SK-N-SH treated with all-trans-retinoic acid at 6 μM for 48 hours (cell line): ENCODE data around the gene CYP39A1.

Experiments
- ATAC-seq: fragments of 200-7000 bp; cut with Tn5 transposase; 3 replicates; pipeline ENCODE4 v1.9.1; 2020; ENCODE audit warnings: mild to moderate bottlenecking, moderate library complexity
- ARNTL ChIP-seq: fragments of 450-650 bp; formaldehyde crosslinking; IDR thresholded peaks from 2 replicates; pipeline ENCODE4 v1.5.0; 2020; ENCODE audit warnings: low read depth, mild to moderate bottlenecking, moderate library complexity, borderline replicate concordance
- BACH2 ChIP-seq: fragments of 250-450 bp; sonication (Bioruptor Pico); IDR thresholded peaks from 2 replicates; pipeline ENCODE4 v1.9.0; 2021; ENCODE audit warnings: mild to moderate bottlenecking, borderline replicate concordance
- CREB5 ChIP-seq: fragments of 250-450 bp; sonication (Bioruptor Pico); IDR thresholded peaks from 2 replicates; pipeline ENCODE4 v1.5.1; 2020; ENCODE audit warnings: low read depth, mild to moderate bottlenecking, moderate library complexity
- CSRNP3 ChIP-seq: fragments of 250-450 bp; sonication (Bioruptor Pico); IDR thresholded peaks from 2 replicates; pipeline ENCODE4 v1.5.1; 2021; ENCODE audit warnings: mild to moderate bottlenecking, moderate library complexity
- ESRRG ChIP-seq: fragments of 250-450 bp; sonication (Bioruptor Pico); IDR thresholded peaks from 2 replicates; pipeline ENCODE4 v1.6.1; 2021; ENCODE audit warnings: mild to moderate bottlenecking
- GLIS3 ChIP-seq: fragments of 250-450 bp; sonication (Bioruptor Pico); IDR thresholded peaks from 2 replicates; pipeline ENCODE4 v1.5.0; 2020; ENCODE audit warnings: mild to moderate bottlenecking, moderate library complexity
- ISL1 ChIP-seq: fragments of 250-450 bp; sonication (Bioruptor Pico); IDR thresholded peaks from 2 replicates; pipeline ENCODE4 v2.1.2; 2022; ENCODE audit warnings: mild to moderate bottlenecking, moderate library complexity
- OSR1 ChIP-seq: fragments of 250-450 bp; sonication (Bioruptor Pico); IDR thresholded peaks from 2 replicates; pipeline ENCODE4 v1.8.0; 2022; ENCODE audit warnings: moderate library complexity, mild to moderate bottlenecking, inconsistent platforms
- PPARA ChIP-seq: fragments of 250-450 bp; sonication (Bioruptor Pico); IDR thresholded peaks from 2 replicates; pipeline ENCODE4 v1.5.0; 2020; ENCODE audit warnings: mild to moderate bottlenecking, borderline replicate concordance
- RARB ChIP-seq: fragments of 250-450 bp; sonication (Bioruptor Pico); IDR thresholded peaks from 2 replicates; pipeline ENCODE4 v1.8.0; 2021; ENCODE audit warnings: mild to moderate bottlenecking, moderate library complexity
- SNAI2 ChIP-seq: fragments of 250-450 bp; sonication (Bioruptor Pico); IDR thresholded peaks from 2 replicates; pipeline ENCODE4 v1.5.0; 2020; ENCODE audit warnings: mild to moderate bottlenecking, moderate library complexity
- TCF4 ChIP-seq: fragments of 250-450 bp; sonication (Bioruptor Pico); IDR thresholded peaks from 2 replicates; pipeline ENCODE4 v1.8.0; 2021; ENCODE audit warnings: mild to moderate bottlenecking, moderate library complexity, borderline replicate concordance
- TOX ChIP-seq: fragments of 250-450 bp; sonication (Bioruptor Pico); IDR thresholded peaks from 2 replicates; pipeline ENCODE4 v1.8.0; 2021; ENCODE audit warnings: mild to moderate bottlenecking, moderate library complexity, borderline replicate concordance
- TSHZ2 ChIP-seq: fragments of 250-450 bp; sonication (Bioruptor Pico); IDR thresholded peaks from 2 replicates; pipeline ENCODE4 v1.5.0; 2020; ENCODE audit warnings: mild to moderate bottlenecking, moderate library complexity
- ZC3H10 ChIP-seq: fragments of 250-450 bp; sonication (Bioruptor Pico); IDR thresholded peaks from 2 replicates; pipeline ENCODE4 v1.5.1; 2021; ENCODE audit warnings: mild to moderate bottlenecking, moderate library complexity
- ZFP3 ChIP-seq: fragments of 250-450 bp; sonication (Bioruptor Pico); IDR thresholded peaks from 2 replicates; pipeline ENCODE4 v1.5.0; 2020; ENCODE audit warnings: mild to moderate bottlenecking, moderate library complexity
- ZFP30 ChIP-seq: fragments of 450-650 bp; formaldehyde crosslinking; IDR thresholded peaks from 2 replicates; pipeline ENCODE4 v1.5.0; 2022; ENCODE audit warnings: mild to moderate bottlenecking, moderate library complexity
- ZNF565 ChIP-seq: fragments of 450-650 bp; formaldehyde crosslinking; conservative IDR thresholded peaks from 2 replicates; pipeline ENCODE4 v1.5.0; 2020; ENCODE audit warnings: low read depth, mild to moderate bottlenecking, moderate library complexity
- ZNF70 ChIP-seq: fragments of 450-650 bp; formaldehyde crosslinking; IDR thresholded peaks from 2 replicates; pipeline ENCODE4 v1.5.0; 2020; ENCODE audit warnings: mild to moderate bottlenecking, moderate library complexity
- ZNF8 ChIP-seq: fragments of 450-650 bp; formaldehyde crosslinking; IDR thresholded peaks from 2 replicates; pipeline ENCODE4 v1.5.0; 2020; ENCODE audit warnings: mild to moderate bottlenecking, moderate library complexity
- TF ChIP-seq, protein P1 (sequence below): fragments of 250-450 bp; sonication (Bioruptor Pico); IDR thresholded peaks from 2 replicates; pipeline ENCODE4 v1.8.0; 2020; ENCODE audit warnings: mild to moderate bottlenecking, moderate library complexity, borderline replicate concordance
- TF ChIP-seq, protein P2 (sequence below): fragments of 250-450 bp; sonication (Bioruptor Pico); IDR thresholded peaks from 2 replicates; pipeline ENCODE4 v1.8.0; 2021; ENCODE audit warnings: low read depth, mild to moderate bottlenecking, moderate library complexity, borderline replicate concordance

The CYP39A1 gene

DNA sequence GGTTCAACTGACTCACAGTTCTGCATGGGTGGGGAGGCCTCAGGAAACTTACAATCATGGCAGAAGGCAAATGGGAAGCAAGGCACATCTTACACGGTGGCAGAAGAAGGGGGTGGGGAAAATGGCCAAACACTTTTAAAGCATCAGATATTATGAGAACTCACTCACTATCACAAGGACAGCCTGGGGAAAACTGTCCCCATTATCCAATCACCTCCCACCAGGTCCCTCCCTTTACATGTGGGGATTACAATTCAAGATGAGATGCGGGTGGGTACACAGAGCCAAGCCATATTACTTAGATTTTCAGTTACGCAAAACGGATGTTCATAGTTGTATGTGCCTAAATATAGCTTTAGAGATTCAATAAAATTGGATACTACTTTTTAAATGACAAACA lies 25.6 kb downstream of the CYP39A1 start:
- no peak for ATAC-seq
- TF ChIP-seq ARNTL (CRISPR knock-in tag) (no peak), TCF4 (no peak), OSR1 (CRISPR knock-in tag) (no peak), RARB (CRISPR knock-in tag) (no peak), CSRNP3 (no peak), BACH2 (CRISPR knock-in tag) (no peak), GLIS3 (no peak), ZFP3 (CRISPR knock-in tag) (no peak), ESRRG (CRISPR knock-in tag) (no peak)

GRCh38 chr6:46626228-46626909 lies 26.2 kb downstream of the CYP39A1 start:
- TF ChIP-seq ZNF70 (CRISPR knock-in tag), result no peak
- peak; percentile 63; the same call in 2 of the 3 replicates for ATAC-seq

GRCh38 chr6:46618726-46619125 lies 33.9 kb downstream of the CYP39A1 start:
- no peak for TF ChIP-seq ZC3H10 (CRISPR knock-in tag)
- no peak for TF ChIP-seq ZNF8
- TF ChIP-seq ZNF565 (CRISPR knock-in tag), result no peak
- no peak for TF ChIP-seq PPARA (CRISPR knock-in tag)
- no peak for TF ChIP-seq TOX
- TF ChIP-seq CREB5 (CRISPR knock-in tag), result no peak
- no peak for TF ChIP-seq ZFP3 (CRISPR knock-in tag)
- TF ChIP-seq ZFP30 (CRISPR knock-in tag), result no peak
- TF ChIP-seq ARNTL (CRISPR knock-in tag), result no peak
- no peak for TF ChIP-seq CSRNP3
- no peak for TF ChIP-seq ESRRG (CRISPR knock-in tag)
- TF ChIP-seq RARB (CRISPR knock-in tag), result no peak
- TF ChIP-seq, protein P1, sequence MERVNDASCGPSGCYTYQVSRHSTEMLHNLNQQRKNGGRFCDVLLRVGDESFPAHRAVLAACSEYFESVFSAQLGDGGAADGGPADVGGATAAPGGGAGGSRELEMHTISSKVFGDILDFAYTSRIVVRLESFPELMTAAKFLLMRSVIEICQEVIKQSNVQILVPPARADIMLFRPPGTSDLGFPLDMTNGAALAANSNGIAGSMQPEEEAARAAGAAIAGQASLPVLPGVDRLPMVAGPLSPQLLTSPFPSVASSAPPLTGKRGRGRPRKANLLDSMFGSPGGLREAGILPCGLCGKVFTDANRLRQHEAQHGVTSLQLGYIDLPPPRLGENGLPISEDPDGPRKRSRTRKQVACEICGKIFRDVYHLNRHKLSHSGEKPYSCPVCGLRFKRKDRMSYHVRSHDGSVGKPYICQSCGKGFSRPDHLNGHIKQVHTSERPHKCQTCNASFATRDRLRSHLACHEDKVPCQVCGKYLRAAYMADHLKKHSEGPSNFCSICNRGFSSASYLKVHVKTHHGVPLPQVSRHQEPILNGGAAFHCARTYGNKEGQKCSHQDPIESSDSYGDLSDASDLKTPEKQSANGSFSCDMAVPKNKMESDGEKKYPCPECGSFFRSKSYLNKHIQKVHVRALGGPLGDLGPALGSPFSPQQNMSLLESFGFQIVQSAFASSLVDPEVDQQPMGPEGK, result no peak
- no peak for TF ChIP-seq TCF4
- TF ChIP-seq SNAI2 (CRISPR knock-in tag), result no peak
- TF ChIP-seq, protein P2, sequence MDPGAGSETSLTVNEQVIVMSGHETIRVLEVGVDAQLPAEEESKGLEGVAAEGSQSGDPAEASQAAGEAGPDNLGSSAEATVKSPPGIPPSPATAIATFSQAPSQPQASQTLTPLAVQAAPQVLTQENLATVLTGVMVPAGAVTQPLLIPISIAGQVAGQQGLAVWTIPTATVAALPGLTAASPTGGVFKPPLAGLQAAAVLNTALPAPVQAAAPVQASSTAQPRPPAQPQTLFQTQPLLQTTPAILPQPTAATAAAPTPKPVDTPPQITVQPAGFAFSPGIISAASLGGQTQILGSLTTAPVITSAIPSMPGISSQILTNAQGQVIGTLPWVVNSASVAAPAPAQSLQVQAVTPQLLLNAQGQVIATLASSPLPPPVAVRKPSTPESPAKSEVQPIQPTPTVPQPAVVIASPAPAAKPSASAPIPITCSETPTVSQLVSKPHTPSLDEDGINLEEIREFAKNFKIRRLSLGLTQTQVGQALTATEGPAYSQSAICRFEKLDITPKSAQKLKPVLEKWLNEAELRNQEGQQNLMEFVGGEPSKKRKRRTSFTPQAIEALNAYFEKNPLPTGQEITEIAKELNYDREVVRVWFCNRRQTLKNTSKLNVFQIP (CRISPR knock-in tag), result no peak
- TF ChIP-seq ISL1, result no peak
- no peak for TF ChIP-seq BACH2 (CRISPR knock-in tag)
- TF ChIP-seq ZNF70 (CRISPR knock-in tag), result no peak
- TF ChIP-seq, all 23 proteins: peak for 0
- no peak for ATAC-seq

DNA sequence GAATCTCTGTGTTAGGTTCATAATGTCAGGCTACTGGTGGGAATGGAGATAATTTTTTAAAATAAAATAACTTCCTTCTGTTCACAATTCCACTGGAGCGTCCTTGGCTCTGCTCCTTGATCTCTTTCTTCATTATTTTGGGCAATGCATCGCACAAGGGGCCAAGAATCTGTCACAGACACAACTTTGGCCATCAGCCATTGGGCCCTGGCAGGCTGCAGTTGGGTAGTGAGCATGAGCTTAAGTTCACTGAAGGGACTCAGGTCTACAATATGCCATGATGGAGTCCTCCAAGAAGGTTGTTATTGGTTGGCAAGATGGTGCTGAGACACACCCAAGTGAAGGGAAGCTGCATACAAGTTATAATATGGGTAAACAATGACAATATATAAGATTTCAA lies 40.0 kb downstream of the CYP39A1 start:
- ATAC-seq, result no peak
- no peak for TF ChIP-seq ZNF565 (CRISPR knock-in tag)
- TF ChIP-seq RARB (CRISPR knock-in tag), result no peak
- no peak for TF ChIP-seq GLIS3
- TF ChIP-seq TSHZ2, result no peak
- TF ChIP-seq CSRNP3, result no peak
- no peak for TF ChIP-seq ZFP30 (CRISPR knock-in tag)
- no peak for TF ChIP-seq TOX
- no peak for TF ChIP-seq OSR1 (CRISPR knock-in tag)
- TF ChIP-seq TCF4, result no peak
- TF ChIP-seq CREB5 (CRISPR knock-in tag), result no peak
